Prostate gland (tissue), 2 donors: ENCODE data around the gene PLA2R1. TPM values are rescaled to one million over a fixed set of nuclear protein-coding genes. Genes with fewer than 3 reads are reported as not detected.

Experiments used
- DNase-seq: peaks from one replicate; pipeline ENCODE4 v3.0.0-alpha.2; 2019; ENCODE audit warnings: low spot score
- H3K27ac ChIP-seq, 2 donors: fragments of 200-600 bp; sonication (generic); 2 replicates each; pipeline ENCODE4 v1.5.1; 2017 to 2019
- H3K27me3 ChIP-seq: fragments of 200-600 bp; sonication (generic); replicated peaks from 2 replicates; pipeline ENCODE4 v1.5.1; 2019; ENCODE audit not compliant: insufficient read depth
- H3K36me3 ChIP-seq, 2 donors: fragments of 200-600 bp; sonication (generic); 1 replicate in 1 of 2; 2 replicates in 1 of 2; pipeline versions ENCODE4 v1.5.1 to v1.8.1; 2017 to 2019
- H3K4me1 ChIP-seq: fragments of 200-600 bp; sonication (generic); replicated peaks from 2 replicates; pipeline ENCODE4 v1.5.1; 2019
- H3K4me3 ChIP-seq, 2 donors: fragments of 200-600 bp; sonication (generic); 2 replicates each; pipeline ENCODE4 v1.5.1; 2017 to 2019
- H3K9me3 ChIP-seq: fragments of 200-600 bp; sonication (generic); 2 replicates; pipeline ENCODE4 v1.5.1; 2017
- POLR2A ChIP-seq: fragments of 450-650 bp; IDR thresholded peaks from one replicate; pipeline ENCODE4 v1.6.1; 2016; ENCODE audit warnings: antibody characterized with exemption, mild to moderate bottlenecking
- POLR2AphosphoS5 ChIP-seq: sonication (generic); formaldehyde crosslinking; IDR thresholded peaks from one replicate; pipeline ENCODE4 v1.6.1; 2017; ENCODE audit warnings: antibody characterized with exemption
- WGBS: methylation state at CpG from one replicate; pipeline ENCODE4 v1.1.5; 2018; 5-methylcytosine and 5-hydroxymethylcytosine counted together
- intact Hi-C: fragments of 100-400 bp; cut with DNase I; formaldehyde crosslinking; loops from one replicate; pipeline ENCODE4 v1.14.2; 2022
- total RNA-seq, 2 donors: library from RNA; depleted of rRNA; stranded (reverse); fragments of >200 nt; gene quantifications; one replicate each; pipeline ENCODE4 v1.1.0, GENCODE V29; 2016
- TF ChIP-seq, protein P1 (sequence below), 4 experiments: fragments of 200-600 bp in 2 of 4; fragments of 450-650 bp in 2 of 4; sonication (generic) in 2 of 4; IDR thresholded peaks; 1 replicate in 3 of 4; 2 replicates in 1 of 4; pipeline ENCODE4 v1.5.1; 2016 to 2019; ENCODE audit warnings: antibody characterized with exemption in 4 of 4, mild to moderate bottlenecking in 2 of 4, moderate library complexity in 2 of 4

The PLA2R1 gene
- total RNA-seq, 2 donors from 2014 or later = 8.1 to 10.5 TPM

DNA sequence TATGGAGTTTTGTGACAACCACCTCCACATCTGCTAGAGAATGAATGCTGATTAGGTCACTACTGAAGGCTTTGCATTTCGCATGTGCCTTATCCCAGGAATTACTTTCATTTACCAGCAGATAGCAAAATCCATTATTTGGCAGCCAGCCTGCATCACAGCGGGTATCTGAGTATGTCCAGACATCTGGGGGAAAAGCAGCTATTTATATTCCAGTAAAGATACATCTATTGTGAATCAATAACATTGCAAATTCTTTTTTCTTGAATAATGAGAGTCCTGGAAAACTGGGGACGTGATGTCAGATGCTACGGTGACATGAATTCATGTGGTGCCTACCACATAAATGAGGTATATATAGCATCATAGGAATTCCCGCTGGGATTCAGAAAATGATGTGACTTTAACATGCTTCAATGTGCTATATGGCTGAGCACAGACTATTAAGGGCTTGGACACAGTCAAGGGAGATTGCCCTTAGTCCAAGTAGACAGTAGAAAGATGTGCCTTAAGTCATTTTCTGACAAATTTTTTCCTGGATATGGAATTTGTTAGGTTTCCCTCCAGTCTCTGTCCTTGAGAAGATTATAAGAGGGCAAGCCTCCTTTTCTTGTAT lies 180.2 kb downstream of the PLA2R1 start:
- Histone ChIP-seq H3K4me1 (no peaks in the 10 kb centered on the region), H3K36me3 (no peaks in the 10 kb centered on the region), H3K27ac (no peak overlapping the region), H3K9me3 (no peaks in the 10 kb centered on the region), H3K27me3 (no peaks in the 10 kb centered on the region), H3K4me3 (no peak overlapping the region)
- TF ChIP-seq, protein P1, sequence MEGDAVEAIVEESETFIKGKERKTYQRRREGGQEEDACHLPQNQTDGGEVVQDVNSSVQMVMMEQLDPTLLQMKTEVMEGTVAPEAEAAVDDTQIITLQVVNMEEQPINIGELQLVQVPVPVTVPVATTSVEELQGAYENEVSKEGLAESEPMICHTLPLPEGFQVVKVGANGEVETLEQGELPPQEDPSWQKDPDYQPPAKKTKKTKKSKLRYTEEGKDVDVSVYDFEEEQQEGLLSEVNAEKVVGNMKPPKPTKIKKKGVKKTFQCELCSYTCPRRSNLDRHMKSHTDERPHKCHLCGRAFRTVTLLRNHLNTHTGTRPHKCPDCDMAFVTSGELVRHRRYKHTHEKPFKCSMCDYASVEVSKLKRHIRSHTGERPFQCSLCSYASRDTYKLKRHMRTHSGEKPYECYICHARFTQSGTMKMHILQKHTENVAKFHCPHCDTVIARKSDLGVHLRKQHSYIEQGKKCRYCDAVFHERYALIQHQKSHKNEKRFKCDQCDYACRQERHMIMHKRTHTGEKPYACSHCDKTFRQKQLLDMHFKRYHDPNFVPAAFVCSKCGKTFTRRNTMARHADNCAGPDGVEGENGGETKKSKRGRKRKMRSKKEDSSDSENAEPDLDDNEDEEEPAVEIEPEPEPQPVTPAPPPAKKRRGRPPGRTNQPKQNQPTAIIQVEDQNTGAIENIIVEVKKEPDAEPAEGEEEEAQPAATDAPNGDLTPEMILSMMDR (IDR thresholded peaks at IDR 0.05) = no peak
- TF ChIP-seq POLR2A = no peak
- TF ChIP-seq POLR2AphosphoS5 = no peak
- 86% methylated on average over 5 of the region's 5 CpGs for WGBS
- intact Hi-C loops = no loop called here
- no peak for DNase-seq

Other genes with a start within 250 kb of the PLA2R1 start
- 1 to 10 TPM; 1.8 to 1.9 TPM for gene LY75, start 157.9 kb downstream of the PLA2R1 start, total RNA-seq
- gene ITGB6, start 137.7 kb upstream of the PLA2R1 start, total RNA-seq = 10 to 100 TPM in 1 of 2 donors, 1 to 10 TPM in 1; 7.3 to 12.3 TPM